DOHH2 (cell line): ENCODE measurements around the gene MLLT10.
"Not testable (repeated sequence)": the region's sequence is repeated elsewhere in the genome, so short reads cannot be mapped to it uniquely, and the experiment has no call there.

Experiments used
- CTCF ChIP-seq: fragments of 200-600 bp; sonication (generic); IDR thresholded peaks from one replicate; pipeline ENCODE4 v1.5.1; 2014; ENCODE audit warnings: antibody characterized with exemption, mild to moderate bottlenecking, low read depth, low read length; ENCODE audit not compliant: poor library complexity, severe bottlenecking
- EZH2phosphoT487 ChIP-seq: fragments of 200-600 bp; sonication (generic); IDR thresholded peaks from 2 replicates; pipeline ENCODE4 v1.6.1; 2017; ENCODE audit warnings: borderline replicate concordance, mild to moderate bottlenecking, antibody characterized with exemption, low read length, moderate library complexity, mixed read lengths

- TF ChIP-seq EZH2phosphoT487, CTCF: not testable (repeated sequence)
These were observed 90.4 kb downstream of the MLLT10 start for GRCh38 chr10:21624421-21624820.
